ENCODE results near the gene PCDHGB7.
A peak's percentile ranks its signal among the peaks of the same experiment; 100 is the strongest.
"Not testable (repeated sequence)": the region's sequence is repeated elsewhere in the genome, so short reads cannot be mapped to it uniquely, and the experiment has no call there.

Gene PCDHGB7

DNA sequence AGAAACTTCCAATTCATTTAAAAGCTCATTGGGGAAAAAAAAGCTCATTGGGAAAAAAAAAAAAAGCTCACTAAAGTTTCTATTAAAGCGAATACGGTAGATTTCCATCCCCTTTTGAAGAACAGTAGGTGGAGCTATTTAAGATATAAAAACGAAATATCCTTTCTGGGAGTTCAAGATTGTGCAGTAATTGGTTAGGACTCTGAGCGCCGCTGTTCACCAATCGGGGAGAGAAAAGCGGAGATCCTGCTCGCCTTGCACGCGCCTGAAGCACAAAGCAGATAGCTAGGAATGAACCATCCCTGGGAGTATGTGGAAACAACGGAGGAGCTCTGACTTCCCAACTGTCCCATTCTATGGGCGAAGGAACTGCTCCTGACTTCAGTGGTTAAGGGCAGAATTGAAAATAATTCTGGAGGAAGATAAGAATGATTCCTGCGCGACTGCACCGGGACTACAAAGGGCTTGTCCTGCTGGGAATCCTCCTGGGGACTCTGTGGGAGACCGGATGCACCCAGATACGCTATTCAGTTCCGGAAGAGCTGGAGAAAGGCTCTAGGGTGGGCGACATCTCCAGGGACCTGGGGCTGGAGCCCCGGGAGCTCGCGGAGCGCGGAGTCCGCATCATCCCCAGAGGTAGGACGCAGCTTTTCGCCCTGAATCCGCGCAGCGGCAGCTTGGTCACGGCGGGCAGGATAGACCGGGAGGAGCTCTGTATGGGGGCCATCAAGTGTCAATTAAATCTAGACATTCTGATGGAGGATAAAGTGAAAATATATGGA is 13.0 kb downstream of the PCDHGB7 start, which contains the start of gene PCDHGA12:
PCDHGA12 (plus strand) TSS at position 176 of the 782 bp plus-strand sequence; CDS start at position 429, 253 bp downstream.
- peak; percentile 78 to 80 for DNase-seq

DNA sequence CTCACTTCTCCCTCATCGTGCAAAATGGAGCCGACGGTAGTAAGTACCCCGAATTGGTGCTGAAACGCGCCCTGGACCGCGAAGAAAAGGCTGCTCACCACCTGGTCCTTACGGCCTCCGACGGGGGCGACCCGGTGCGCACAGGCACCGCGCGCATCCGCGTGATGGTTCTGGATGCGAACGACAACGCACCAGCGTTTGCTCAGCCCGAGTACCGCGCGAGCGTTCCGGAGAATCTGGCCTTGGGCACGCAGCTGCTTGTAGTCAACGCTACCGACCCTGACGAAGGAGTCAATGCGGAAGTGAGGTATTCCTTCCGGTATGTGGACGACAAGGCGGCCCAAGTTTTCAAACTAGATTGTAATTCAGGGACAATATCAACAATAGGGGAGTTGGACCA is 13.8 kb downstream of the PCDHGB7 start:
- DNase-seq, result peak in 1 of 2 donors; percentile 20

DNA sequence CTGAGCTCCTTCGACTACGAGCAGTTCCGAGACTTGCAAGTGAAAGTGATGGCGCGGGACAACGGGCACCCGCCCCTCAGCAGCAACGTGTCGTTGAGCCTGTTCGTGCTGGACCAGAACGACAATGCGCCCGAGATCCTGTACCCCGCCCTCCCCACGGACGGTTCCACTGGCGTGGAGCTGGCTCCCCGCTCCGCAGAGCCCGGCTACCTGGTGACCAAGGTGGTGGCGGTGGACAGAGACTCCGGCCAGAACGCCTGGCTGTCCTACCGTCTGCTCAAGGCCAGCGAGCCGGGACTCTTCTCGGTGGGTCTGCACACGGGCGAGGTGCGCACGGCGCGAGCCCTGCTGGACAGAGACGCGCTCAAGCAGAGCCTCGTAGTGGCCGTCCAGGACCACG is 14.8 kb downstream of the PCDHGB7 start:
- not testable (repeated sequence) for DNase-seq

DNA sequence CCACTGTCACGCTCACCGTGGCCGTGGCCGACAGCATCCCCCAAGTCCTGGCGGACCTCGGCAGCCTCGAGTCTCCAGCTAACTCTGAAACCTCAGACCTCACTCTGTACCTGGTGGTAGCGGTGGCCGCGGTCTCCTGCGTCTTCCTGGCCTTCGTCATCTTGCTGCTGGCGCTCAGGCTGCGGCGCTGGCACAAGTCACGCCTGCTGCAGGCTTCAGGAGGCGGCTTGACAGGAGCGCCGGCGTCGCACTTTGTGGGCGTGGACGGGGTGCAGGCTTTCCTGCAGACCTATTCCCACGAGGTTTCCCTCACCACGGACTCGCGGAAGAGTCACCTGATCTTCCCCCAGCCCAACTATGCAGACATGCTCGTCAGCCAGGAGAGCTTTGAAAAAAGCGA is 15.2 kb downstream of the PCDHGB7 start:
- not testable (repeated sequence) for DNase-seq

DNA sequence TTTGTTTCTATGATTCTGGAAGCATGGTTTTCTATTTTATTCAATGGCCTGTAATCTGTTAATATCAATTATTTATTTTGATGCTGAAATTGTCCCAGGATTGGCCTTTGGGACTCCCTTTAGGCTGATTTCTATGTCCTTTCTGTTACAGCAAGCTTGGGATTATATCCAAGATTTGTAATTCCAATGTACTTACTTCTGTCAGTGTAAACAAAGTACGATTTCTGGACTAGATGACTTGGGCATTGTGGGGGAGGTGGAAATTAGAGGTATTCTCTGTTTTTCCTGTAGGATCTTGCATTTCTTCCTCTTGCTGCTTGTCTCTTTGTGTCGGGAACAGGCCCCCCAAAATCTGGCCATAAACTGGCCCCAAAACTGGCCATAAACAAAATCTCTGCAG is 16.5 kb downstream of the PCDHGB7 start:
- no peak for DNase-seq

DNA sequence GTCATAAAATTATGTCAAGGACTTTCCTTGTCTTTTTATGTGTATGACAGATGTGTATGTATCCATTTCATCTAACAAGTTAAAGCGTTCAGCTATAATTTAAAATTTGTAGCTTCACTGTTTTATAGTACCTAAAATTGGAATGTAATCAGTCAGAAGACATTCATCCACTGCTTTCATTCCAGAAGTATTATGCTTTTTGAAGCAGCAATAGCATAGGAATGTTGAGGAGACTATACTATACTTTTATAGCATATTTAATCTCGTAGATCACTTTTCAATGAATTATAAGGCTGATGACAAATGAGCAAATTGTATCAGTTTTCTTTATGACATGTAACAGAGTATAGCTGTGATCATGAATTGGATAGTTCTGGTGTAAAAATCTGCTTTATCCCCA is 19.7 kb downstream of the PCDHGB7 start:
- DNase-seq, result no peak

DNA sequence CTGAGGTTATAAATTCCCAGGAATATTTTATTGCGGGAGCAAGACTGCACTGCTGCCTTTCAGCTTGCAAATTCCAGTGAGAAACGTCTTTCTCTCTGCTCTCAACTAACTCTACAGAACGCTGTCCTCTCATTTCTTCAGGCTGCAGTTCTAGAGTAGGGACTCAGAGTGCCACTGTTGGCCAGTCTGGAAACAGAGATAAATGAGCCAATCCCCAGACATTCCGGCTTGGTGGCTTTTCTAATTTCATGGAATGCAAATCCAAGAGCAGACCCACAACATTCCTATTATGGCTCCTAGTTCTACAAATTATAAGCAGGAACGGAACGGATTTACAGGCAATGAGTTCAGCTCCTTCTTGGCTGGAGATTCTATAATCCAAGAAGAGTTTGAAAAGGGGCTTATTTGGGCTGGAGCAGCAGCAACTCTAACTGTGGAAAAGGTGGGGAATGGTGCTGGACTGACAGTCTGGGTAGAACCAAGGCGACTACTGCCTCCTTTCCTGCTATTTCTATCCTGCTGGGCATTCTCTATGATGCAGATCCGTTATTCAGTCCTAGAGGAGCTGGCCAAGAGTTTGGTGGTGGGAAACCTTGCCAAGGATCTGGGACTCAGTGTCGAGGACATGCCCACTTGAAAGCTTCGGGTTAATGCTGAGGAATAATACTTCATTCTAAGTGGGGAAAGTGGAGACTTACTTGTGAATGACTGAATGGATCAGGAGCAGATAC is 22.1 kb downstream of the PCDHGB7 start:
- no peak for DNase-seq

DNA sequence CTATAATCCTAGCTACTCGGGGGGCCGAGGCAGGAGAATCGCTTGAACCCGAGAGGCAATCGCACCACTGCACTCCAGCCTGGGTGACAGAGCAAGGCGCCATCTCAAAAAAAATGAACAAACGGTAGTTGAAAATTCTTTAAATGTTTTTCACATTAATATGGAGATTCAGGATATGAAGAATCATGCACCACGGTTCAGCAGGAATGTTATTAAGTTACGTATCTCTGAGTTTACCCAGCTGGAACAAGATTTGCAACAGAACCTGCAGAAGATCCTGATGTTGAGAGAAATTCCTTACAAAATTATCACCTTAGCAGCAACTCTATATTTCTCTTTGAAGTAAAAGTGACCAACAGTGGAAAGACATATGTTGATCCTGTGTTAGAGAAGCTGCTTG is 22.9 kb downstream of the PCDHGB7 start:
- DNase-seq, result no peak

DNA sequence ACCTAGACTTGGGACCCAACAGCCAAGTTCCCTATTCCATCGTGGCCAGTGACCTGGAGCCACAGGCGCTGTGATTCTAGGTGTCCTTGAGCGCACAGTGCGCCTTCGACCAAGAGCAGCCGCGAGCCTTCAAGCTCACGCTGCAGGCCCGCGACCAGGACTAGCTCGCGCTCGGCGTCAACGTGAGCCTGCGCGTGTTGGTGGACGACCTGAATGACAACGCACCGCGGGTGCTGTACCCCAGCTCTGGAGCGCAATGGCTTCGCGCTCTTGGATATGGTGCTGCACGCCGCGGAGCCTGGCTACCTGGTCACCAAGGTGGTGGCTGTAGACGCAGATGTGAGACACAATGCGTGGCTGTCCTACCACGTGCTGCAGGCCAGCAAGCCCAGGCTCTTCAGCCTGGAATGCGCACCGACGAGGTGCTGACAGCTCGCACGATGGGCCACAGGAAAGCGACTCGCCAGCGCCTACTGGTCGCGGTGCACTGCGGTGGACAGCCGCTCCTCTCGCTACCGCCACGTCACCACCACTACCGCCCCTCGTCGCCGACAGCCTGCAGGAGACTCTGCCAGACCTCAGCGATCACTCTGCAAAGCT is 24.2 kb downstream of the PCDHGB7 start:
- DNase-seq, result no peak

DNA sequence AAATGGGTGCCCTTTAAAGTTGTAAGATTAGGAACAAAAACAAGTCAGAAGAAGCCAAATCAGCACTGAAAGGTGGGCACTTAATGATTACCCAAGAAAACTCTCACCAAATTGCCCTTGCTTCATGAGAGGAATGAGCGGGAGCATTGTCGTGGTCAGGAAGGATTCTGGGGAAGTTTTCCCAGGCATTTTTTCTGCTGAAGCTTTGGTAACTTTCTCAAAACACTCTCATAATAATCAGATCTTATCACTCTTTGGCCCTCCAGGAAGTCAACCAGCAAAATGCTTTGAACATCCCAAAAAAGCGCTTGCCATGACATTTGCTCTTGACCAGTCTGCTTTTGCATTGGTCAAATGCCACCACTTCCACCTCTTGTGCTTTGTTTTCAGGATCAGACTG is 47.9 kb downstream of the PCDHGB7 start:
- DNase-seq, result no peak
